CD4-positive, alpha-beta T cell treated with Interleukin-6 at 100 ng/mL for 8 hours (primary cell): ENCODE measurements around the gene KCNH3.
"Not testable (repeated sequence)": the region's sequence is repeated elsewhere in the genome, so short reads cannot be mapped to it uniquely, and the experiment has no call there.

Experiments
- DNase-seq: peaks from one replicate; pipeline ENCODE4 v3.0.0-alpha.2; 2020; ENCODE audit warnings: mixed read lengths, low spot score

Gene KCNH3

GRCh38 chr12:49584591-49584990 is 45.8 kb downstream of the KCNH3 start:
- no peak for DNase-seq

- no peak for DNase-seq
These were observed 46.9 kb downstream of the KCNH3 start for GRCh38 chr12:49585477-49586459.

- no peak for DNase-seq
These were observed 48.5 kb downstream of the KCNH3 start for GRCh38 chr12:49587174-49587908.

- DNase-seq, result no peak
These were observed 49.5 kb downstream of the KCNH3 start for GRCh38 chr12:49588281-49588680.

GRCh38 chr12:49588721-49589516 is 50.1 kb downstream of the KCNH3 start:
- no peak for DNase-seq

GRCh38 chr12:49598527-49598926 is 59.7 kb downstream of the KCNH3 start:
- no peak for DNase-seq

GRCh38 chr12:49599961-49600360 is 61.1 kb downstream of the KCNH3 start:
- no peak for DNase-seq

- DNase-seq, result no peak
These were observed 64.9 kb downstream of the KCNH3 start for GRCh38 chr12:49603721-49604120.

GRCh38 chr12:49604856-49605255 is 66.0 kb downstream of the KCNH3 start:
- DNase-seq, result no peak

- DNase-seq, result not testable (repeated sequence)
These were observed 66.7 kb downstream of the KCNH3 start, which contains the start of gene FAM186B for GRCh38 chr12:49605539-49605938. Gene FAM186B (minus strand): TSS chr12:49605639. CDS start chr12:49605477, 162 bp downstream.
